Measurements from ENCODE around the gene SELENOO.

SELENOO gene

GRCh38 chr22:50208939-50209892 lies 8.4 kb downstream of the SELENOO start:
- Histone ChIP-seq H3K36me3 (ENCODE audit: insufficient read depth, low read length) (peaks cover 15% of the 10 kb centered on the region; the same call in 1 of the 2 replicates), H3K9me3 (ENCODE audit: control insufficient read depth, insufficient read depth, low read length) (no peaks in the 10 kb centered on the region), H3K9ac (ENCODE audit: low read depth, low read length) (no peak overlapping the region), H3K4me1 (ENCODE audit: insufficient read depth, low read length) (no peaks in the 10 kb centered on the region)

- H3K9ac ChIP-seq (ENCODE audit: low read depth, low read length): no peak overlapping the region
- no peaks in the 10 kb centered on the region for H3K9me3 ChIP-seq (ENCODE audit: control insufficient read depth, insufficient read depth, low read length)
- no peaks in the 10 kb centered on the region for H3K4me1 ChIP-seq (ENCODE audit: insufficient read depth, low read length)
- H3K36me3 ChIP-seq (ENCODE audit: insufficient read depth, low read length): peaks cover 15% of the 10 kb centered on the region; the same call in 1 of the 2 replicates
These were observed 9.1 kb downstream of the SELENOO start for GRCh38 chr22:50209893-50210292.

DNA sequence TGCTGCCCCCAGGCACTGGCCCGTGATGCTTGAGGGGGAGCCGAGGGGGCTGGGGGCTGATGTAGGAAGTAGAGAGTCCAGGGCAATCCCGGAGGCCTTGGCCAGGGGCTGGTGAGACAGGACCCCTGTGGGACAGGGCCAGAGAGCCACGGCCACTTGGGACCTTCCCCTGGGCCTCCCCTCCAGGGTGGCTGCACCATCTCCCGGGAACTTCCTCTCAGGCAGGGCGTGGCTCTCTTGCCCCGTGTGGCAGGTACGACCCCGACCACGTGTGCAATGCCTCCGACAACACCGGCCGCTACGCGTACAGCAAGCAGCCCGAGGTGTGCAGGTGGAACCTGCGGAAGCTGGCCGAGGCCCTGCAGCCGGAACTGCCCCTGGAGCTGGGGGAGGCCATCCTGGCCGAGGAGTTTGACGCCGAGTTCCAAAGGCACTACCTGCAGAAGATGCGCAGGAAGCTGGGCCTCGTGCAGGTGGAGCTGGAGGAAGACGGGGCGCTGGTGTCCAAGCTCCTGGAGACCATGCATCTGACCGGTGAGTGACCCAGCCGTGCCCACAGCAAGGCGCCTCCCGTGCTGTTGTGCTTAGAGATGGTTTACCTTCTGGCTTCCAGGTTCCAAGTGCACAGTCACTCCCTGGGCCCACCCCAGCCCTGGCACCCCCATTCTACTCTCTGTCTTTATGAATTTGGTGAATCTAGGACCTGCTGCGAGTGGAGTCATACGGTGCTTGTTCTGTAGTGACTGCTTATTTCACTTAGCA lies 9.7 kb downstream of the SELENOO start:
- peaks cover 15% of the 10 kb centered on the region; the same call in 1 of the 2 replicates for H3K36me3 ChIP-seq (ENCODE audit: insufficient read depth, low read length)
- H3K9ac ChIP-seq (ENCODE audit: low read depth, low read length): no peak overlapping the region
- H3K9me3 ChIP-seq (ENCODE audit: control insufficient read depth, insufficient read depth, low read length): no peaks in the 10 kb centered on the region
- H3K4me1 ChIP-seq (ENCODE audit: insufficient read depth, low read length): no peaks in the 10 kb centered on the region

- H3K9me3 ChIP-seq (ENCODE audit: control insufficient read depth, insufficient read depth, low read length): no peaks in the 10 kb centered on the region
- H3K36me3 ChIP-seq (ENCODE audit: insufficient read depth, low read length): peaks cover 15% of the 10 kb centered on the region; the same call in 1 of the 2 replicates
- no peaks in the 10 kb centered on the region for H3K4me1 ChIP-seq (ENCODE audit: insufficient read depth, low read length)
- H3K9ac ChIP-seq (ENCODE audit: low read depth, low read length): no peak overlapping the region
These were observed 10.3 kb downstream of the SELENOO start for GRCh38 chr22:50211147-50211546.

DNA sequence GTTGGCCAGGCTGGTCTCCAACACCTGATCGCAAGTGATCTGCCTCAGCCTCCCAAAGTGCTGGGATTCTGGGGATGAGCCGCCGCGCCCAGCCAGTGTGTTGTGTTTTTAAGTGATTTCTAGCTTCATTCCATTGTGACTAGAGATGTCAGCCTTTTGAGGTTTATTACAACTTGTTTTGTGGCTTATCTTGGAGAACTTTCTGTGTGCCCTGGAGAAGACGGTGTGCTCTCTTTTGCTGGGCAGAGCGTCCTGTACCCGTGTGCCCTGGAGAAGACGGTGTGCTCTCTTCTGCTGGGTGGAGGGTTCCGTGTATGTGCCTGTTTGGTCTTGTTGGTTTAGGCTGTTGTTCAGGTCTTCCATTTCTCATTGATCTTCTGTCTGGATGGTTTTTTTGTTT lies 12.5 kb downstream of the SELENOO start:
- Histone ChIP-seq H3K36me3 (ENCODE audit: insufficient read depth, low read length) (peaks cover 15% of the 10 kb centered on the region; the same call in 1 of the 2 replicates), H3K9ac (ENCODE audit: low read depth, low read length) (no peak overlapping the region), H3K9me3 (ENCODE audit: control insufficient read depth, insufficient read depth, low read length) (no peaks in the 10 kb centered on the region), H3K4me1 (ENCODE audit: insufficient read depth, low read length) (no peaks in the 10 kb centered on the region)

GRCh38 chr22:50215297-50216054 lies 14.7 kb downstream of the SELENOO start:
- H3K9ac ChIP-seq (ENCODE audit: low read depth, low read length): no peak overlapping the region
- no peaks in the 10 kb centered on the region for H3K4me1 ChIP-seq (ENCODE audit: insufficient read depth, low read length)
- no peaks in the 10 kb centered on the region for H3K9me3 ChIP-seq (ENCODE audit: control insufficient read depth, insufficient read depth, low read length)
- H3K36me3 ChIP-seq (ENCODE audit: insufficient read depth, low read length): peaks cover 18% of the 10 kb centered on the region

DNA sequence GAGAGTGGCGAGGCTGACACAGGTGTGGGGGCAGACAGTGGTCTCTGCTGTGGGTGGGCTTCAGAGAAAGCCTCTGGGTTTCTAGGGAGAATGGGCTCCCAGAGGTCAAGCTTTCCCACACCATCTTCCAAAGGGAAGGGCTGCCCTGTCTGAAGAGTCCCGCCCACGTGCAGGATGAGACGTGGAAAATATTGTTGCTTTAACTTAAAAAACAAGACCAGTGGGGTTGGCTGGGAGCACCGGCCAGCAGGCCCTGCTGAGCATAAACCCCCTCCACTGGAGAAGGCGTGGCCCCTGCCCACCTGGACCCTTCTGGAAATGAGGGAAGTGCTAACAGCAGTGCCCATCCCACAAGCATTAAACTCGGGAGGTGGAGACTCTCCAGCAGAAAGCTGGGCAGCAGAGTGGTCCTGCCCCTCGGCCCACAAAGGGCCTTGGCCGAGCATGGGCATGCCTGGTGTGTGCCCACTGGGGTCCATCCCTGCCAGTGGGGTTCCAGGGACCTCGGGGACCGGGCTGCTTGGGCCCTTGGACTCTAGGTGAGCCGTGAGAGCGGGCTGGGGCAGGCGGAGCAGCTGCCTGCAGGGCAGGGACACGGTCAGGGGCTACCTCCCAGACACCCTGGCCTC lies 15.4 kb downstream of the SELENOO start:
- H3K9ac ChIP-seq (ENCODE audit: low read depth, low read length): no peak overlapping the region
- no peaks in the 10 kb centered on the region for H3K9me3 ChIP-seq (ENCODE audit: control insufficient read depth, insufficient read depth, low read length)
- peaks cover 12% of the 10 kb centered on the region for H3K36me3 ChIP-seq (ENCODE audit: insufficient read depth, low read length)
- H3K4me1 ChIP-seq (ENCODE audit: insufficient read depth, low read length): no peaks in the 10 kb centered on the region

DNA sequence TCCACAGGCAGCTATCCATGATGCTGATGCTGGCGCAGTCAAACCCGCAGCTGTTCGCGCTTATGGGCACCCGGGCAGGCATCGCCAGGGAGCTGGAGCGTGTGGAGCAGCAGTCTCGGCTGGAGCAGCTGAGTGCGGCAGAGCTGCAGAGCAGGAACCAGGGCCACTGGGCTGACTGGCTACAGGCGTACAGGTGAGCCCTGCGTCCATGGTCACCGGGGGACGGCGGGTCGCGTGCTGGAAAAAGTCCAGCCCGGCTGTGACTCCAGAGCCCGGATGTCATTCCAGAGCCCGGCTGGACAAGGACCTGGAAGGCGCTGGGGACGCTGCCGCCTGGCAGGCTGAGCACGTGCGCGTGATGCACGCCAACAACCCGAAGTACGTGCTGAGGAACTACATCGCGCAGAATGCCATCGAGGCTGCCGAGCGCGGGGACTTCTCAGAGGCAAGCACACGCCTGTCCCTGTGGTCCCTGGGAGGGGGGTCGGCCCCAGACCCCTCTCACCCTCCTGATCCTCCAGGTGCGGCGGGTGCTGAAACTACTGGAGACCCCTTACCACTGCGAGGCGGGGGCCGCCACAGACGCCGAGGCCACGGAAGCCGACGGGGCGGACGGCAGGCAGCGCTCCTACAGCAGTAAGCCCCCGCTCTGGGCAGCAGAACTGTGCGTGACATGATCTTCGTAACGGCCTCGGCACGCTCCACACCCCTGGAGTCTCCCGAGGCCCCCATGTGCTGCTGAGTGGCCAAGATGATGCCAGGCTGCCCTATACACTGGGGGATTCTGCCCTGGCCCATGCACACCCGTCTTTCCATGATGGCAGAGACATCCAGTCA lies 16.1 kb downstream of the SELENOO start:
- no peaks in the 10 kb centered on the region for H3K4me1 ChIP-seq (ENCODE audit: insufficient read depth, low read length)
- peaks cover 9% of the 10 kb centered on the region for H3K36me3 ChIP-seq (ENCODE audit: insufficient read depth, low read length)
- no peak overlapping the region for H3K9ac ChIP-seq (ENCODE audit: low read depth, low read length)
- H3K9me3 ChIP-seq (ENCODE audit: control insufficient read depth, insufficient read depth, low read length): no peaks in the 10 kb centered on the region

- H3K4me1 ChIP-seq (ENCODE audit: insufficient read depth, low read length): no peaks in the 10 kb centered on the region
- peaks cover 9% of the 10 kb centered on the region for H3K36me3 ChIP-seq (ENCODE audit: insufficient read depth, low read length)
- H3K9ac ChIP-seq (ENCODE audit: low read depth, low read length): no peak overlapping the region
- H3K9me3 ChIP-seq (ENCODE audit: control insufficient read depth, insufficient read depth, low read length): no peaks in the 10 kb centered on the region
These were observed 16.8 kb downstream of the SELENOO start for GRCh38 chr22:50217543-50218152.

DNA sequence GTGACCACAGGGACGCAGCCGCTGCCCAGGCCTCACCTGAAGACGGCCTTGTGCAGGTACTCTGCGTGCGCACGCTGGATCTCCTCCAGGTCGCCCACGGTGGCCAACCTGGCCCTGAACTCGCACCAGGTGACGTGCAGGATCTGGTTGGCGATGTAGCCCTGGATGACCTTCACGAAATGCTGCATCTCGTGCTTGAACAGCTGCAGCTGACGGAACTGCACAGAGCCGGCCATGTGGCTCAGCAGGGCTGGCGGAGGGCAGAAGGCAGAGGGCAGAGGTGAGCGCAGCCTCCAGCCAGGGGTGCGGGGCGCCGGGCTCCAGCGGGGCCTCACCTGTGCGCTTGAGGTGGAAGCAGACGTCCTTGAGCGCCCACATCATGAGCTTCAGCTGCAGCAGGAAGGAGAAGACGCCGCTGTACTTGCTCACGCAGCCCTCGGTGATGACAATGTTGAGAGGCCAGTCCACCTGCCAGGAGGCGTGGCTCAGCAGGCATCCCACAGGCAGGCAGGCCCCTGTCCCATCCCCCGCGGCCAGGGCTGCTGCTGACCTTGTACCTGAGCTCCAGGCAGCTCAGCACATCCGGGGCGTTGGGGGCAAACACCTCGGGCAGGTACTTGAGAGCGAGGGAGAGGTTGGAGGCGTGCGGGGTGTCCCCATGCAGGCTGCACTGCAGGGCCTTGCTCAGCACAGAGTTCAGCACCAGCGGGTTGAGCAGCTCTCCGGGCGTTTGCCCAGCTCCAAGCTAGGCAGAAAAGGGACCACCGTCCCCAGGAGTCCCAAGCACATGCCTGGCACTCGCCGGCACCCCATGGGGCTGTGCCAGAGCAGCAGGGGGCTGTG lies 17.6 kb downstream of the SELENOO start:
- H3K4me1 ChIP-seq (ENCODE audit: insufficient read depth, low read length): no peaks in the 10 kb centered on the region
- peaks cover 9% of the 10 kb centered on the region for H3K36me3 ChIP-seq (ENCODE audit: insufficient read depth, low read length)
- no peak overlapping the region for H3K9ac ChIP-seq (ENCODE audit: low read depth, low read length)
- no peaks in the 10 kb centered on the region for H3K9me3 ChIP-seq (ENCODE audit: control insufficient read depth, insufficient read depth, low read length)

- H3K4me1 ChIP-seq (ENCODE audit: insufficient read depth, low read length): no peaks in the 10 kb centered on the region
- no peak overlapping the region for H3K9ac ChIP-seq (ENCODE audit: low read depth, low read length)
- H3K36me3 ChIP-seq (ENCODE audit: insufficient read depth, low read length): peaks cover 13% of the 10 kb centered on the region
- H3K9me3 ChIP-seq (ENCODE audit: control insufficient read depth, insufficient read depth, low read length): no peaks in the 10 kb centered on the region
These were observed 18.4 kb downstream of the SELENOO start for GRCh38 chr22:50218996-50219727.
